KG1 (cell line): ENCODE data around the gene SIGLEC6.

ENCODE experiments used
- DNase-seq: peaks from one replicate; lab custom pipeline; 2025; lab: John Stamatoyannopoulos, UW

SIGLEC6 gene

DNA sequence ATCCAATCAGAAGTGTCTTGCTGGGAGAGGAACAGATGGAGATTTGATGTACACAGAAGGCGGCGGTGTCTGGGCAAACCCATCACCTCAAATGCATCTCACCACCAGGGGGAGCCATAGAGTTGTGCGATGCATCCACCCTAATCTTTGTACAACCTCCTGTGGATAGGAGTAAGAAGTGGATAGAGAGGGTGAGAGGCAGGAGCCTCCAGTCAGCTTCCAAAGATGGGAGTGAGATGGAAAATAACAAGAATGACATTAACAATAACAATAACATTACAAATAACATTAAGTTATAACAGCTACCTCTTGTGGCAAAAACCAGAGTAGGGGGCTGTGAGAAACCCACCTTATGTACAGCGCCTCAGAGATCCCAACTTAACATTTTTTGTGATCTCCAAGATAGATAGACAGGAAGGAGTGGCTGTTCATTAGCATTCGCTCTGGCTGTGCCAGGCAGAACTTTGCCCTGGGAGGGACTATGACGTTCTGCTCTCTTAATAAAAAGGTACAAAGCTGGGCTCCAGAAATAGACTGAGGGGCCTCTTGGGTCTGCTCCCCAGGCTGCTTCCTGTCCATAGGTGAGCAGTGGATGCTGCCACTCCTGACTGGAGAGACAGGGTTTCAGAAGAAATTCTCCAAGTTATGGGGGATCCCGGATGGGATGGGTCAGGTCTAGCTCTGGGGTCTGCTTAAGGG is 58.3 kb downstream of the SIGLEC6 start:
- peak; percentile 85 for DNase-seq

DNA sequence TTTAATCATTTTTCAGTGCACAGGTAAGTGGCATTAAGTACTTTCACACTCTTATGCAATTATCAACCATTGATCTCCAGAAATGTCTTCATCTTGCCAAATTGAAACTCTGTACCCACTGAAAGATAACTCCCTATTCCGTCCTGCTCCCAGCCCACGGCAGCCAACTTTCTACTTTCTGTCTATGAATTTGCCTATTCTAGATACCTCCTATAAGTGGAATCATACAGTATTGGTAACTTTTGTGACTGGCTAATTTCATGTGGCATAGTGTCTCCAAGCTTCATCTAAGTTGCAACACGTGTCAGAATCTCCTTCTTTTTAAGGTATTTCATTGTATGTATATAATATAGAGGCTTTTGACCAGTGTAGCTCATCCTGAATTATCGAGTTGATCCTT is 58.9 kb downstream of the SIGLEC6 start:
- DNase-seq: no peak

GRCh38 chr19:51471527-51471926 is 59.9 kb downstream of the SIGLEC6 start:
- no peak for DNase-seq

DNA sequence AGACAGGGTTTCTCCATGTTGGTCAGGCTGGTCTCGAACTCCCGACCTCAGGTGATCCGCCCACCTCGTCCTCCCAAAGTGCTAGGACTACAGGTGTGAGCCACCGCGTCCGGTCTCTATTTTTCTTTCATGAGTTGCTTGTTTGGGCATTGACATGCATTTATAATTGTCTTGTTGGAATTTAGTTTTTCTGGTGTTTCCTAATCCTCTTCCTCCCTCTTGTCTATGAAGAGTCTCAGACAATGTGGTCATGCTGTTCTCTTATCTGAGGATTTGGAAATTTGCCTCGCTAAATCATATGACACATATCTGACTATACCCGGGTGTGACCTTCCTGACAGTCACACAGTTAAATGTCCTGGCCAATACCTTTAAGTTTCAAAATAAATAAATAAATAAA is 60.5 kb downstream of the SIGLEC6 start:
- no peak for DNase-seq

DNA sequence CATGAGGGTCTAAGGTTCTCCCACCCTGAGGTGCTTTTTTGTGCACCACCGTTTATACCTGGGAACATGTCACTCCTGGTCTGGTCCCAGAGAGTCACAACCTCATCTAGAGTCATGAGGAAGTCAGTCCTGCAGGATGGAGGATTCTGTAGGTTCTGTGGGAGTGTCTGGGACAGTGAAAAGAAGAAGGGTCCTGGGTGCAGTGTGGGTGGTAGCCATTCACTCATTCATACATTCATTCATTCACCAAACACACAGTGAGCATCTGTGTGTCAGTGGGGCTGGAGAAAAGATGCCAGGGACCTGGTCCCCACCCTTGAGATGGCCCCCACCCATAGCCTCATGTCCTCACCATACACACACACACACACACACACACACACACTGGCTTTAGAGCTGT is 61.8 kb downstream of the SIGLEC6 start:
- no peak for DNase-seq

DNA sequence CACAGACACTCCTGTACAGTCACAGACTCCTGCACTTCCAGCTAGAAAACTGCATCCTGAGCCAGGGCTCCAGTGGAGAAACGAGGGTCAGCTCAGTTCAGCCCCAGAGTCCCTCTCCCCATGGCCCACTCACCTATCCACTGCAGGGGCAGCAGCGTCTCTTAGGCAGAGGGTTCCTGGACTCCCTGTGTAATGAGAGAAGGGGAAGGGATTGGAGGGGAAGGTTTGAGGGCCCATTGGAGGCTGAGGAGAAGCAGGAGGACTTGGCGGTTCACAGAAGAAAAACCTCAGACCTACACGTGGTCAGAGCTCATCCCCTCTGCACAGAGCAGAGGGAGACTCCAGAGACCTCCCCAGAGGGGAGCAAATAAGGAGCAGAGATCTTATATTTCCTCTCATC is 62.3 kb downstream of the SIGLEC6 start:
- no peak for DNase-seq

DNA sequence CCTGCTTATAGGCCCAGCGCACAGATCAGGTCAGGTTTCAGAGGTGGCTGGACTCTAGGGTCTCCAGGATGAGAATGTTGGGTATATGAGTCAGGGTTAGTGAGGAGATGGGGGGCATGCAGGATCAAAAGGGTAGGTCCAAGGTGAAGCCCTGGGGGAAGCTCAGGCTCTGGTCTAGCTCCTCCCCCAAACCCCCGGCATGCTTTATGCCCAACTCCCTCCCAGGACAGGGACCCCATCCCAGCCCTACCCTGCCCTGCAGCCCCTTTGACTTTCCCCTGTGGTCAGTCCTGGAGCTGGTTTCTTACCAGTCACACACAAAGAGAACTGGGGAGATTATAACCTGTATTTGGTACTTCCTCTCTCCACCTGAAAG is 62.9 kb downstream of the SIGLEC6 start:
- DNase-seq: no peak

DNA sequence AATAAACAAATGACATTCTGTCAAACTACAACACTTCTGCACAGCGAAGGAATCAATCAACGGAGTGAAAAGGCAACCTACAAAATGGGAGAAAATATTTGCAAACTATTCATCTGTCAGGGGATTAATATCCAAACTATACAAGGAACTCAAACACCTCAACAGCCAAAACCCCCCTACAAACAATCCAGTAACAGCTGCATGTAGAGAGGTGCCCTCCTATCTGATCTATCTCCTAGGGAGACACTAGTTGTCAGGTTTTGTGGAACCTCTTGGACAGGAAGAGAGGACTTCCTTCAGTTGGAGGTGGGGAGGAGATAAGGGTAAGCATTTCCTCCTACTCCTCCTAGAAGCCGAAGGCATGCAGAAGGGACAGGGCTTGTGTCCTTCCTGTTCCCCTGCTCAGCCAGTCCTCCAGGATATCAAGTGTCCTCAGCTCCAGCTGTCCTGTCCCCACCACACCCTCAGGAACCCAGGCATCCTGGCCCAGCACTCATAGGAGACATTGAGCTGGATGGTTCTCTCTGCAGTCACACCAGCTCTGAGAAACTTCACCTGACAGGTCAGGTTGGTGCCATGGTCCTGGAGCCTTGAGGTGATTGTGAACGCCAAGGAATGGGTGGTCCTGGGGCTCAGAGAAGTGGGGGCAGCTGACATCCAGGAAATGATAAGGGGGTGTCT is 63.5 kb downstream of the SIGLEC6 start:
- DNase-seq: peak; percentile 52
